Pancreas (tissue), 10 donors: ENCODE results near the gene SCARF2. TPM values are rescaled to one million over a fixed set of nuclear protein-coding genes. Genes with fewer than 3 reads are reported as not detected.
A peak's percentile ranks its signal among the peaks of the same experiment; 100 is the strongest.
"Not testable (repeated sequence)": the region's sequence is repeated elsewhere in the genome, so short reads cannot be mapped to it uniquely, and the experiment has no call there.

Experiments used
- ATAC-seq, 4 donors: fragments of 200-7000 bp; cut with Tn5 transposase; one replicate each; pipeline versions ENCODE4 v1.8.0 to v1.9.1; 2020; ENCODE audit warnings: mild to moderate bottlenecking in 4 of 4, moderate library complexity in 4 of 4
- DNase-seq, 6 donors: peaks; one replicate each; pipeline ENCODE4 v3.0.0-alpha.2; 2020
- FAIRE-seq: peaks from 2 replicates; lab custom pipeline; 2012; peaks lifted over from hg19 to GRCh38; lab: Jason Lieb, UNC
- H3K27ac ChIP-seq, 4 donors: fragments of 200-600 bp; sonication (generic); 1 replicate in 3 of 4; 2 replicates in 1 of 4; pipeline versions ENCODE4 v1.5.0 to v1.8.0; 2020
- H3K27me3 ChIP-seq, 4 donors: fragments of 200-600 bp; one replicate each; pipeline ENCODE4 v1.8.0; 2021
- H3K36me3 ChIP-seq, 3 donors: fragments of 200-600 bp; sonication (generic) in 1 of 3; one replicate each; pipeline versions ENCODE4 v1.5.0 to v1.8.0; 2020 to 2021
- H3K4me1 ChIP-seq, 3 donors: fragments of 200-600 bp; one replicate each; pipeline ENCODE4 v1.8.0; 2021
- H3K4me3 ChIP-seq, 4 donors: fragments of 200-600 bp; sonication (generic) in 2 of 4; one replicate each; pipeline versions ENCODE4 v1.5.0 to v1.8.0; 2020 to 2021
- H3K9me3 ChIP-seq, 4 donors: fragments of 200-600 bp; one replicate each; pipeline ENCODE4 v1.8.0; 2021
- CTCF ChIP-seq, 4 donors: fragments of 200-600 bp; sonication (generic) in 3 of 4; IDR thresholded peaks; one replicate each; pipeline versions ENCODE4 v1.5.0 to v1.8.0; 2021; ENCODE audit warnings: antibody characterized with exemption in 4 of 4
- WGBS, 2 donors: extraction: QIAGEN DNeasy Blood & Tissue Kit; methylation state at CpG; one replicate each; pipeline ENCODE4 v1.1.7; 2013; 5-methylcytosine and 5-hydroxymethylcytosine counted together
- intact Hi-C, 3 donors: fragments of 100-400 bp; cut with DNase I; formaldehyde crosslinking; loops; one replicate each; pipeline versions ENCODE4 v1.11.1 to v1.14.2; 2022
- polyA plus RNA-seq, 2 donors: library from polyadenylated mRNA; stranded (reverse); fragments of 200-250 nt; gene quantifications; one replicate each; pipeline ENCODE4 v1.2.3, GENCODE V29; 2013
- total RNA-seq, 6 donors: library from RNA; stranded (reverse); fragmentation: NEBNext Ultra II Directional in 4 of 6; extraction: Animal tissue kit (Norgen Biotek cat#: 25700) in 4 of 6; gene quantifications; one replicate each; pipeline versions ENCODE4 v1.2.1 to v1.2.4, GENCODE V29; 2021 to 2023
- donor health status: healthy with polysubstance abuse.
- donor health status: DM: no; HTN: no; CAD: no; lungs with moderate emphysema.
- donor health status: DM: no; HTN: no; CAD: no.
- donor health status: control.
- donor health status: control.
- donor health status: Bipolar disorder and iron deficiency.
- donor health status: DM: yes; HTN: yes; CAD: no.
- donor health status: DM: no; HTN: no; CAD: no.
- donor health status: DM: no; HTN: no; CAD: no.
- donor health status: DM: yes; HTN: yes; CAD: no.

SCARF2 gene
- total RNA-seq: 1 to 10 TPM; 1.1 to 5.2 (median 1.8) TPM
- 1 to 10 TPM; 1.2 TPM for polyA plus RNA-seq

DNA sequence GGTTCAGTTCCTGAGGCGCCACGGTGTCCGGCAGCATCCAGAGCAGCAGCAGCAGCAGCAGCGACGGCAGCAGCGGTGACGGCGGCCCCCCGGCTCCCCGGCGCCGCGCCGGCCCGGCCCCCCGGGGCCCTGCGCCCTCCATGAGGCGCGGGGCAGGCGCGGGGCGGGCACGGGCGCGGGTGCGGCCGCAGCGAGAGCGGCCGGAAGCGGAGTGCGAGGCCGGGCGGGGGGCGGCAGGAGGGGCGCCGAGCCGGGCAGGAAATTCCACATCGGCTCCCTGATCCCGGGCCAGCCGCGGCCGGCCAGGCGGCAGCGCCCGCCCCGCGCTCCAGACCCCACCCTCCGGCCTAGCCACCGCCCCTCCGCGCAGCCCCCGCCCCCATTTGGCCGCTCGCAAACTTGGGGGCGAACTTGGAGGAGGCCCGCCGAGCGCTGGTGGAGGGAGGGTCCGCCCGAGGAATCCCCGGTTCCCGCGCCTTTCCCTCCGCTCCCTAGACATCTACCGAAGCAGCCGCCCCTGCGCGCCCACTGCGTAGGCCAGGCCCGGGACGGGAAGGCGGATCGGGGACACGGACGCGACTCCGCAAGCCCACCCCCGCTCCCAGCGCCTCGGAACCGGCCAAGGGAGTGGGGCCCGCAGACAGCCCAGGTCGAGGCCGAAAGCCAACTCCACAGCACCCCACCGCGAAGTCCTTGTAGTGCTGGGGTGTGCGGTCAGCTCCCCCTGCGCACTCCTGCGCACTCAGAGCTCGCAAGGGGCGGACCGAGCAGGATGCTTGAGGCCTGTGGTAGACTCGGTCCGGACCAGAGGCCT is at the start of gene SCARF2:
Gene SCARF2 (minus strand): TSS at position 213 of the 814 bp plus-strand sequence. CDS start 71 bp downstream, at position 142.
- peak in 2 of 6 donors; percentile 51 to 68 for DNase-seq
- 4 to 7% methylated on average over 34 to 95 of the region's 95 CpGs for WGBS, 2 donors
- peaks cover 0 to 4% (median 3%) of the 10 kb centered on the region in 3 donors for H3K4me1 ChIP-seq

GRCh38 chr22:20486229-20486628 is 48.6 kb upstream of the SCARF2 start:
- ATAC-seq: no peak
- intact Hi-C loops: no loop called here
- no peak for TF ChIP-seq CTCF (IDR thresholded peaks at IDR 0.05)
- Histone ChIP-seq H3K4me3 (no peak overlapping the region), H3K9me3 (no peaks in the 10 kb centered on the region), H3K27me3 (no peaks in the 10 kb centered on the region), H3K4me1 (no peaks in the 10 kb centered on the region), H3K36me3 (no peaks in the 10 kb centered on the region), H3K27ac (no peak overlapping the region)
- DNase-seq: no peak
- 91 to 92% methylated on average over 2 of the region's 2 CpGs for WGBS, 2 donors
- FAIRE-seq: no peak

More for the DNA sequence above, at the start of gene SCARF2:
- Histone ChIP-seq H3K4me3 (peak within 1 kb of the TSS in 3 of 4 donors; percentile 14 to 49 (median 36)), H3K36me3 (peaks cover 0 to 7% (median 0%) of the 10 kb centered on the region in 3 donors), H3K9me3 (no peaks in the 10 kb centered on the region), H3K27me3 (no peaks in the 10 kb centered on the region), H3K27ac (no peak within 1 kb of the TSS)
- FAIRE-seq (no peak), ATAC-seq (peak; percentile 11 to 71 (median 60))
- TF ChIP-seq CTCF (IDR thresholded peaks at IDR 0.05): no peak
- intact Hi-C loops: no loop called here

DNA sequence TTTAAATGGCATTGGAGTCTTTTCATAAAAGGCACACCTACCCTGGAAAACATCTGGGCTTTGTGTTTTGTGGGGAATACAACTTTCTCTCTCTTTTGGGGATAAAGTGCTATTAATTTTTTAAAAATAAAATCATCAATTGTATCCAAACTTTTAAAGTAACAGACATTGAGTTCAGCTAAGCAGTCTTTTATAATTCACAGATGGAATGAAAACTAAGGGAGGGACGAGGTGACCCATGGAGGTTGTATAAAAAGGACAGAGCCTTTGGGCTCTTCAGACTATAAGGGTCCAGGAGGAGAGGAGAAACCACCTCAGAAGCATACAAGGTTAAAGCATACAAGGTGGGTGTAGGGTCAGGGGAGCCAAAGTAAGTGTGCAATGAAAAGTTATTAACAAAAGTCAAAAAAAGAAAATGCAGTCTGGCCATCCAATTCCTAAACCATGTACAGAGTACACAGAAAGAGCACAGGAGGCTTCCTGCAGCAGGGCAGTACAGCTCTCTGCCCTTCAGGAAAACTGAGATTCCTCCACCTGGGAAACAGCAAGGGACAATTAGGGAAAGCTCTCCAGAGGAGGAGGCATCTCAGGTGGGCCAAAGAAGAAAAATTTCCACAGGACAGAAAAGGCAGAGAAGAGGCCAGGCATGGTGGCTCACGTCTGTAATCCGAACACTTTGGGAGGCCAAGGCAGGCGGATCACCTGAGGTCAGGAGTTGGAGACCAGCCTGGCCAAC is 47.5 kb upstream of the SCARF2 start:
- WGBS, 2 donors: 92 to 94% methylated on average over 4 of the region's 4 CpGs

DNA sequence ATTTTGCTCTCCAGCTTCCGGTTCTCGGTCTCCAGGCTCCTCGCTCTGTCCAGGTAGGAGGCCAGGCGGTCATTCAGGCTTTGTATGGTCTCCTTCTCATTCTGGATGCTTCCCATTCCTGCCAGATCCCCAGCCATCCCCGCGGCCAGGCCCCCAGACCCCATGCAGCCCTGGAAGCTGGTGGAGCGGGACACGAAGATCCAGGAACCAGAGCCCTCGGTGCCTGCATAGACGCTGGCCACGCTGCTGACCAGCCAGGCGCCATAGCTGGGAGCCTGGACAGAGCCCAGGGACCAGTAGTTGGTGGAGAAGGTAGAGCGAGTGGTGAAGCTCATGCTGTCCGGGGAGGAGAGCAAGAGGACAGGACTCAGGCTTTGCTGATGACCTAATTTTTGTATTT is 46.1 kb upstream of the SCARF2 start:
- Histone ChIP-seq H3K27me3 (no peaks in the 10 kb centered on the region), H3K27ac (no peak overlapping the region), H3K9me3 (no peaks in the 10 kb centered on the region), H3K4me1 (no peaks in the 10 kb centered on the region), H3K4me3 (no peak overlapping the region), H3K36me3 (no peaks in the 10 kb centered on the region)
- TF ChIP-seq CTCF (IDR thresholded peaks at IDR 0.05): no peak
- intact Hi-C loops: no loop called here
- no peak for DNase-seq
- no peak for FAIRE-seq
- WGBS, 2 donors: 98% methylated on average over 14 of the region's 14 CpGs
- ATAC-seq: no peak

More for the DNA sequence above, 47.5 kb upstream of the SCARF2 start:
- Histone ChIP-seq H3K4me1 (no peaks in the 10 kb centered on the region), H3K27me3 (no peaks in the 10 kb centered on the region), H3K9me3 (no peaks in the 10 kb centered on the region), H3K36me3 (no peaks in the 10 kb centered on the region), H3K4me3 (no peak overlapping the region), H3K27ac (no peak overlapping the region)
- FAIRE-seq: no peak
- no peak for ATAC-seq
- no peak for DNase-seq
- no peak for TF ChIP-seq CTCF (IDR thresholded peaks at IDR 0.05)
- intact Hi-C loops: no loop called here

GRCh38 chr22:20483143-20483506 is 45.5 kb upstream of the SCARF2 start:
- H3K4me3 ChIP-seq, FAIRE-seq, H3K27ac ChIP-seq, H3K36me3 ChIP-seq, ATAC-seq, H3K4me1 ChIP-seq, DNase-seq, intact Hi-C loops, H3K9me3 ChIP-seq, H3K27me3 ChIP-seq: not testable (repeated sequence)
- WGBS, 2 donors: 95 to 96% methylated on average over 7 of the region's 7 CpGs
